ENCODE measurements around the gene KHSRP.

GRCh38 chr19:6402058-6402457 lies 22.6 kb downstream of the KHSRP start:
- no peak for TF ChIP-seq CTCF (IDR thresholded peaks at IDR 0.05)
- no peak for TF ChIP-seq ZFX (IDR thresholded peaks at IDR 0.05; ENCODE audit: borderline replicate concordance)
